WTC11 (cell line): Measurements from ENCODE around the gene EMX1.

Experiments used
- ATF3 ChIP-seq: sonication (generic); formaldehyde crosslinking; conservative IDR thresholded peaks from 2 replicates; pipeline ENCODE4 v1.8.1; 2022; ENCODE audit warnings: mild to moderate bottlenecking, missing genetic modification reagents
- CREM ChIP-seq: sonication (generic); formaldehyde crosslinking; IDR thresholded peaks from 2 replicates; pipeline ENCODE4 v1.8.1; 2022; ENCODE audit warnings: mild to moderate bottlenecking, missing genetic modification reagents, moderate library complexity
- ESRRA ChIP-seq: sonication (generic); formaldehyde crosslinking; IDR thresholded peaks from 2 replicates; pipeline ENCODE4 v1.8.1; 2022; ENCODE audit warnings: mild to moderate bottlenecking, missing genetic modification reagents, borderline replicate concordance
- NFATC4 ChIP-seq: fragments of 250-450 bp; sonication (Bioruptor Pico); IDR thresholded peaks from 2 replicates; pipeline ENCODE4 v1.9.0; 2021; ENCODE audit warnings: mild to moderate bottlenecking
- SP1 ChIP-seq: sonication (generic); formaldehyde crosslinking; conservative IDR thresholded peaks from 2 replicates; pipeline ENCODE4 v1.8.1; 2022; ENCODE audit warnings: missing genetic modification reagents
- TP53 ChIP-seq: sonication (generic); formaldehyde crosslinking; IDR thresholded peaks from 2 replicates; pipeline ENCODE4 v1.8.1; 2023; ENCODE audit warnings: mild to moderate bottlenecking, missing genetic modification reagents
- USF1 ChIP-seq: sonication (generic); formaldehyde crosslinking; IDR thresholded peaks from 2 replicates; pipeline ENCODE4 v1.8.0; 2022; ENCODE audit warnings: mild to moderate bottlenecking, missing genetic modification reagents
- ZNF423 ChIP-seq: fragments of 250-450 bp; sonication (Bioruptor Pico); IDR thresholded peaks from 2 replicates; pipeline ENCODE4 v2.1.2; 2022; ENCODE audit warnings: mild to moderate bottlenecking, moderate library complexity
- TF ChIP-seq, protein P1 (sequence below): fragments of 200-600 bp; IDR thresholded peaks from 2 replicates; pipeline ENCODE4 v1.8.0; 2022; ENCODE audit warnings: antibody characterized with exemption

DNA sequence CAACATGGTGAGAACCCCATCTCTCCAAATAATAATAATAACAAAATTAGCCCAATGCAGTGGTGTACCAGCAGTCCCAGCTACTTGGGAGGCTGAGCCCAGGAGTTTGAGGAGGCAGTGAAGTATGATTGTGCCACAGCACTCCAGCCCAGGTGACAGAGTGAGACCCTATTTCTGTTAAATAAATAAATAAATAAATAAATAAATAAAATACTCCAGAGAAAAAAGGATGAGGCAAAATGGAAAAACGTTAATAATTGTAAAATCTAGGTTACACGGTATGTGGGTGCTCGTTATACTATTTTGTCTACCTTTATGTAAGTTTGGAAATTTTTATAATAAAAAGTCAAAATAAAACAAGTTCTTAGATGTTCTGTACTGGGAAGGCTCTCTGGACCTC is 8.6 kb upstream of the EMX1 start:
- TF ChIP-seq USF1 (CRISPR knock-in tag) = no peak
- TF ChIP-seq, protein P1, sequence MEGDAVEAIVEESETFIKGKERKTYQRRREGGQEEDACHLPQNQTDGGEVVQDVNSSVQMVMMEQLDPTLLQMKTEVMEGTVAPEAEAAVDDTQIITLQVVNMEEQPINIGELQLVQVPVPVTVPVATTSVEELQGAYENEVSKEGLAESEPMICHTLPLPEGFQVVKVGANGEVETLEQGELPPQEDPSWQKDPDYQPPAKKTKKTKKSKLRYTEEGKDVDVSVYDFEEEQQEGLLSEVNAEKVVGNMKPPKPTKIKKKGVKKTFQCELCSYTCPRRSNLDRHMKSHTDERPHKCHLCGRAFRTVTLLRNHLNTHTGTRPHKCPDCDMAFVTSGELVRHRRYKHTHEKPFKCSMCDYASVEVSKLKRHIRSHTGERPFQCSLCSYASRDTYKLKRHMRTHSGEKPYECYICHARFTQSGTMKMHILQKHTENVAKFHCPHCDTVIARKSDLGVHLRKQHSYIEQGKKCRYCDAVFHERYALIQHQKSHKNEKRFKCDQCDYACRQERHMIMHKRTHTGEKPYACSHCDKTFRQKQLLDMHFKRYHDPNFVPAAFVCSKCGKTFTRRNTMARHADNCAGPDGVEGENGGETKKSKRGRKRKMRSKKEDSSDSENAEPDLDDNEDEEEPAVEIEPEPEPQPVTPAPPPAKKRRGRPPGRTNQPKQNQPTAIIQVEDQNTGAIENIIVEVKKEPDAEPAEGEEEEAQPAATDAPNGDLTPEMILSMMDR = no peak
- TF ChIP-seq ATF3 (CRISPR knock-in tag) = no peak
- TF ChIP-seq TP53 (CRISPR knock-in tag) = no peak
- no peak for TF ChIP-seq SP1 (CRISPR knock-in tag)
- TF ChIP-seq ZNF423 (CRISPR knock-in tag) = no peak
- no peak for TF ChIP-seq CREM (CRISPR knock-in tag)
- no peak for TF ChIP-seq ESRRA (CRISPR knock-in tag)
- TF ChIP-seq NFATC4 (CRISPR knock-in tag) = no peak
